ENCODE results near the gene DCDC2C.

DNA sequence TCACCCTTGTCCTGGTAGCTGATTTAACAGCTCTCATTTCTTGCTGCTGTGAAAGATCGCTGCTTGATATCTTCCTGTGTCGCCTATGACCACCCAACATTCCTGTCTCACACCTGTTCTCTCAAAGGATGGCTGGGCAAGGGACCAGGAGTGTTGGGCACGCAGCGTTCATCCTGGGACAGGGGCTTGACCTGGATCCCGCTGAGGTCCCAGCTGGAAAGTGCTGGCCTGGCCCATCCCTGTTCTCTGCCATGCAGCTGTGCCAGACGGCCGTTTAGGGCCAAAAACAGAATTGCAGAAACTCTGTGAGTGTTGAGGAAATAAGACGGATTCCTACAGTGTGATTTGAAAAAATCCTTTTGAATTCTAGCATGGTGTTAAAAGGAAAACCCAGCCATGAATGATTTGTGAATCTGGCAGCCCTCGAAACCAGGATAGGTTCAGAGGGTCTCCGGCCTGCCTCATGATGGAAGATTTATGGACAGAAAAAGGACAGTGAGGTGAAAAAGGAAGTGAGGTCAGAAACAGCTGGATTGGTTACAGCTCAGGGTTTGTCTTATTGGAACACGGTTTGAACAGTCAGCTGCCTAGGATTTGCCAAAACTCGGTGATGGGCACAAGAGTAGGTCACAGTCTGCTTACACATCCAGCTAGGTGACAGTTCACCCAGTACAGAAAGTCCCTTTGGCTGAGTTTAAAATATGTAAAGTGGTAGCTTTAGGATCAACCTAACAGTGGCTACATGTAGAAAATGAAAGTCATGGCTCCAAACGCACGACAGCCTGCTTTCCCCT, 164.8 kb downstream of the DCDC2C start:
- TF ChIP-seq, protein P1, sequence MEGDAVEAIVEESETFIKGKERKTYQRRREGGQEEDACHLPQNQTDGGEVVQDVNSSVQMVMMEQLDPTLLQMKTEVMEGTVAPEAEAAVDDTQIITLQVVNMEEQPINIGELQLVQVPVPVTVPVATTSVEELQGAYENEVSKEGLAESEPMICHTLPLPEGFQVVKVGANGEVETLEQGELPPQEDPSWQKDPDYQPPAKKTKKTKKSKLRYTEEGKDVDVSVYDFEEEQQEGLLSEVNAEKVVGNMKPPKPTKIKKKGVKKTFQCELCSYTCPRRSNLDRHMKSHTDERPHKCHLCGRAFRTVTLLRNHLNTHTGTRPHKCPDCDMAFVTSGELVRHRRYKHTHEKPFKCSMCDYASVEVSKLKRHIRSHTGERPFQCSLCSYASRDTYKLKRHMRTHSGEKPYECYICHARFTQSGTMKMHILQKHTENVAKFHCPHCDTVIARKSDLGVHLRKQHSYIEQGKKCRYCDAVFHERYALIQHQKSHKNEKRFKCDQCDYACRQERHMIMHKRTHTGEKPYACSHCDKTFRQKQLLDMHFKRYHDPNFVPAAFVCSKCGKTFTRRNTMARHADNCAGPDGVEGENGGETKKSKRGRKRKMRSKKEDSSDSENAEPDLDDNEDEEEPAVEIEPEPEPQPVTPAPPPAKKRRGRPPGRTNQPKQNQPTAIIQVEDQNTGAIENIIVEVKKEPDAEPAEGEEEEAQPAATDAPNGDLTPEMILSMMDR (IDR thresholded peaks at IDR 0.05), result no peak
- TF ChIP-seq POLR2A (IDR thresholded peaks at IDR 0.05), result no peak
